Measurements from ENCODE around the gene AIDA.
A peak's percentile ranks its signal among the peaks of the same experiment; 100 is the strongest.
"Not testable (repeated sequence)": the region's sequence is repeated elsewhere in the genome, so short reads cannot be mapped to it uniquely, and the experiment has no call there.

Gene AIDA

DNA sequence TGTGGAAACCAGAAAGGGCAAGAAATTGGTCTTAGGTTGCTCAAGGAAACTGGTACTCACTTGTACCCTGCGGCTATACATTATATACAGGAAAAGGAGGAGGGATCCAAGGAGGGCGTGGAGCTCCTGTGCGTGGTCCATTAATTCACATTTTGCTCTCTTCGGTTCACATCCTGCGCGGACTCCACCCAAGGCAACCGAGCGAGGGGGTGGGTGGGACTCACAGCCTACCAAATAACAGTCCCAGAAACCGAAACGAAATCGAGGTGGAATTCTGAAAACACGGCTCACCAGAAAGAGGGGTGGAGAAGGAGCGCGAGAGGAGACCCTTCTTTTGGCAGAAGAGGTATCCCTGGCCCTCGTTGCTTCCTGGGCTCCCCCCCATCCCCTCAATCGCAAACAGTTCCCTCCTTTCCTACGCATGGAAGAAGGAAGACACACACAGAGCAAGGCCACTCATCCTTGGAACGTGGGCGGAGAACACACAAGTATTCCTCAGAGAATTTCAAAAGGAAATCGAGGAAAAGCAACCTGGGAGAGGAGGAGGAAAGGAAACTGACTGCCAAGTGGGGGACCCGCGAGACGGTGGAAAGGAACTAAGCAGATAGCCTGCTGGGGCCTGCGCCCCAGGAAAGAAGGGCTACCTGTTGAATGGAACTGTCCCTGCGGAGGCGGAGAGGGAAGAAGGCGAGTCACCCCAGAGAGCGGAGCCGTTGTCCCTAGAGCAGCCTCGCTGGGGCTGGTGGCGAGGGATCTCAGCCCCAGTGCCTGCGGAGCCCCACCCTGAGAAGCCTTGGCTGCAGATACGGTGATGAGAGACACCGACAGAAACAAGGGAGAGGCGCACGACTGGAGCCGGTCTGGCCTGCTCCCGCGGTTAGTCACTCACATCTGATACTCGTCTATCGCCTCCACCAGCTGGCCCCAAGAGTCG is 705 bp downstream of the AIDA start:
- DNase-seq, result peak; percentile 10

DNA sequence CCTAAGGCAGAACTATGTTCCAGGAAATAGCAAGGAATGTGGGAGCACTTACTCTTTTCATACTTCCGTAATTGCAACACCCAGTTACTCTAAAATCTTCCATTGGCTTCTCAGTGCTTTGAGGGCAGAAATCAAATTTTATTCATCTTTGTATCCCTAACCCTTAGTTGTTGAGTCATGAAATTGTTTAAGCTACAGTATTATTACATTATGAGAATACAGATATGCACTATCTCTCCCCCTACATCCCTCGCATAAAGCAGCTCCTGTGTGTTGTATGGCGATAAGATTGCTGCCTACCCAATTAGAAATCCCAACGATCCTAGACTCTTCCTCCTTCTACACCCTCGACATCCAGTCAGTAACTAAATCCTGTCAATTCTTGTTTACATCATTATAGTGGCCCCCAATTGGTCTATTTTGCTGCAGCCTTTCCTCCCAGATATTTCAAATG is 2.6 kb downstream of the AIDA start:
- DNase-seq, result no peak

DNA sequence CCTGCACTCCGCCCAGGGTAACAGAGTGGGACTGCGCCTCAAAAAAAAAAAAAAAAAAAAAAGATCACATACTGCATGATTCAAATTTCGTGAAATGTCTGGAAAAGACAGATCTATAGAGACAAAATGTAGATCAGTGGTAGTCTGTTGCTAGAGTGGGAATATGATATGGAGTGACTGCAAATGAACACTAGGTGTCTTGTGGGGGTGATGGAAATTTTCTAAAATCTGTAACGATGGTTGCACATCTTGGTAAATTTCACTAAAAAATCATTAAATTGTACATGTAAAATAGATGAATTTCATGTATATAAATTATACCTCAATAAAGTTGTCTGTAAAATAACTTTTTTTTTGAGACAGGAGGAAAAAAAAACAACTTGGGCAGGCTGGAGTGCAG is 5.5 kb downstream of the AIDA start:
- DNase-seq, result no peak

DNA sequence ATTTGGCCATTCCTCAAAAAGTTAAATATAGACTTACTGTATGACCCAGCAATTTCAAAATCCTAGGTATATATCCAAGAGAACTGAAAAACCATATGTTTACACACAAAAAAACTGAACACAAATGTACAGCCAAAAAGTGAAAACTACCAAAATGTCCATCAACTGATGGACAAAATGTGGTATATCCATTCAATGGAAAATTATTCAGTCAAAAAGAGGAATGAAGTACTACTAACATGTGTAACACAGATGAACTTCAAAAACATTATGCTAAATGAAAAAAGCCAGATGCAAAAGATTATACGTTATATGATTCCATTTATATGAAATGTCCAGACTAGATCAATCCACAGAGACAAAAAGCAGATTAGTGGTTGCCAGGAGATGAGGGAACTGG is 8.0 kb downstream of the AIDA start:
- DNase-seq, result no peak

DNA sequence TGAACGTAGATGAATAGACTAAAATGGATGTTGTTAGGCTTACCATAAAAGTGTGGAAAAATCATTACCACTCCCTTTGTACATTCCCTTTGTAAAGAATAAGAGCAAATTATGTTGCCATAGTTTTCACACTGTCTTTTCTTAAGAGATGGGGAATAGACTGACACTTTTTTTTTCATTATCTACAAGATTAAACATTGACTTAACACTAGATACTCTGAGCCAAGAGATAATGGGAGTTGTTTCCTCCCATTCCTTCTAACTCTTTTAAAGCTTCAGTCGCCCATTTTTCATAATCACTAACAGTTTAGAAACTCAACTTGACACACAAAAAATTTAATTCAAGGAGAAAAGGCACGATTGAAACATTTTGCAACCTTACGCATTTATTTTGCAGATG is 10.1 kb downstream of the AIDA start:
- DNase-seq, result no peak

DNA sequence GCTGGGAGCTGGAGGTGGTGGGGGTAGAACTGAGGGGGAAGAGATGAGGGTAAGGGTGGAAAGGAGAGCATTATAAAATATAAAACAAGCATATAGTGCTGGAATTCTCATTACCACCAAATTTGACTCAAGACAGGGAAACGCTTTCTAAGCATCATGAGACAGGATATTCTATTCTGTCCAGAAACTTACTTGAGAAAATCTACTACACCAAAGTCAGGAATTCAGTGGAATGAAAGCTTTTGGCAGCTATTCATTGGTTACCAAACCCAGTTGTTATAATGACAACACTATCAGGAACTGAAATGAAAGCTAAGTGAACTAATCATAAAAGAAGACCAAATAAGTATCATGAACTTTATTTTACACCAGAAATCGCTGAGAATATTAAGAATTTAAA is 14.5 kb downstream of the AIDA start:
- no peak for DNase-seq

DNA sequence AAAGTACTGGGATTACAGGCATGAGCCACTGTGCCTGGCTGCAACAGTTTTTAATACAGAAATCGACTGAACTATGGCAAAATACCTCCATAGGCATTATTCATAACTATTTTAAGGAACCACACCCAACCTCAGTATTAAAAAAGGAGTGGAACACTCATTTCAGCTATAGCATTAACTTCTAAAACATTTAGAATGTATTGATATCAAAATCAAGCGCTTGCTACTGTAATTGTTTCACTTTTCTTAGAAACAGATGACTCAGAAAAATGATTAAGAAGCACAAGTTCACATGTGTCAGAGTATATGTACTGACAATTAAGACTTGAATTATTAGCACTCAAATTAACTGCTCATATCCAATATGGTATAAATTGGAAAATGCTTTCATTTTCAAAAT is 15.1 kb downstream of the AIDA start:
- DNase-seq, result no peak

DNA sequence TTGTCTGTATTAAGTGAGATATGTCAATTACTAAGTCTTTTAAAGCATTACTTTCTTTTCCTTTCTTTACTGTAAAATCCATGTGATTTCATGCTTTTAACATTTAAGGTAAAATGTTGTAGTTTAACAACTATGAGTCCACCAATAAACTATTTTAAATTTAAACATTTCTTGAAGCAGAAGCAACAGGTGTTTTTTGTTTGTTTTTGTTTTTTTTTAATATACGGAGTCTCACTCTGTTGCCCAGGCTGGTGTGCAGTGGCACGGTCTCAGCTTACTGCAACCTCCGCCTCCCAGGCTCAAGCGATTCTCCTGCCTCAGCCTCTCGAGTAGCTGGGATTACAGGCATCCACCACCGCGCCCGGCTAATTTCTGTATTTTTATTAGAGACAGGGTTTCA is 15.6 kb downstream of the AIDA start:
- no peak for DNase-seq

DNA sequence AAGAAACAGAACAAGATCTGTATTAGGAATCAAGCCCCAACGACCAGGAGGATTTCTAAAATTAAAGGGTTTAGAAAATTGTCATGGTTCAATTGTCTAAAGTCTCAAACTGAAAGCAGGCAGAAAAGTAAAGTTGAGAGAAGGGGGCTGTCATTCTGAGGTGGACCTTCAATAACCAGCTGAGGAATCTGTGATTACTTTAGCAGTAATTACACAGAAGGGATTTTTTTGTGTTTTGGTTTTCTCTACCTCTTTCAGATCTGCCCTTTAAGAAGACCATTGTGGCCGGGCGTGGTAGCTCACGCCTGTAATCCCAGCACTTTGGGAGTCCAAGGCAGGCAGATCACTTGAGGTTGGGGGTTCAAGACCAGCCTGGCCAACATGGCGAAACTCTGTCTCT is 17.4 kb downstream of the AIDA start:
- DNase-seq, result no peak

DNA sequence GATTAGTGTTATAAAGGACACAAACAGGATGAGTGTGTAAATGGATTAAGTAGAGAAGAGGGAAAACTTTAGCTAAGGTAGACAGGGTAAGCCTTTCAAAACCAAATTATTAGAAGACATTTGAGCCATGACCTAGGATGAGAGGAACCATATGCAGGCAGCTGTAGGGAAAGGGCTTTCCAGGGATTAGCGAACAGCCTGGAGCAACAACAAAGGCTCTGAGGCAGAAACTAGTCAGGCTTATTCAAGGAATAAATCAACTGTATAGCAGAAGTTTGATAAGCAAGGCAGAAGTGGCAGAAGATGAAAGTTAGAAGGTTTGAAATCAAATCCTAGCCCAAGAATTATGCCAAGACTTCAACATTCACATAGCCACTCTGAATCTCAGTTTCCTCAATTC is 21.3 kb downstream of the AIDA start:
- no peak for DNase-seq

DNA sequence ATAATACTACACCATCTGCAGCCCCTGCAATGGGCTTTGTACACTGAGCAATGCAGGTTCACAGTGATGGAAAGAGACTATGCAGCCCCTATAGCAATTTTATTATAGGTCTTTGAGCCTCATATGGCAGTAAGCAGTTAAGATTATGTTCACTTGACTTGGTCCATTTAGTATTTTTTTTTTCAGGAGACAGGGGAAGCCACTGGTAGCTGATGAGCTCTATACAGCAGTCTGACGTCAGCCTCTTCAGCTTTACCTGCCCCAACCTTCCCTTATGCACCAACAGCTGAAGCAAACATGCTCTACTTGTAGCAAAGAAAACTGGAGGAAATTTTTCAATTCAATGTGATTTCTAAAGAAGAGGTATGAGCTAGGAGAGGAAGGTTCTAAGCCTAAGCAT is 32.2 kb downstream of the AIDA start:
- DNase-seq, result peak; percentile 6

DNA sequence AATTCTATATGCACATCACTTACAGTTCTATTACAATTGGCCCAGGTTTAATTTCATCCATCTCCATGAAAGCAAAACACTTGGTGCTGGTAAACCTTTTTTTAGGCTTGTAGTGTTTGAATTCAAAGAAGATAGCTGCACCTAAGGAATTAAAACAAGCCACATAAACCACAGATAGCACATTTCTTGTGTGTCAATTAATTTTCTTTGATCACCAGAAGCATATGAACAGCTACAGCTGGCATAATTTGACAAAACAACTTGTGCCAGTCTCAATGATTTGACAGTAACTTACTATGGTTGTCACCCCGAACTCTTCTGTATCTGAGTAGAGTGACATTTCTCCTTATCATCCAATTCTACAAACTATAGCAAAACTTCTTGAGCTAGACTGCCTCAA is 42.2 kb downstream of the AIDA start:
- DNase-seq, result no peak

DNA sequence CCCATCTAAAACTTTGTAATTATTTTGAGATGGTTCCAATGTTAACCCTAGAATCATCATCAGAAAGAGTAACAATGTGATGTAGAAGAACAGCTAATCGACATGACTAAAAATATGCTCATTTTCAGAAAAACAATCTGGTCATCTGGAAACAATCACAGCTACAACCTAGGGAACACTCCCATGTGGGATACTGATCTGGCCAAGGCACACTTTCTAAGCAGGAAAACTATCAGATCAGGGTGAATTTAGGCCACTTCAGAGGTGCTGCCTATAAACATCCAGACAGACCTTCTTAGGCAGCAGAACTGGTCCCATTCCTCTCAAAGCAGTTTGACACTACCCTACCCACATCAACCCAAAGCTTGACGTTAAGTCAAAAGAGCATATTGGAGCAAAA is 43.2 kb downstream of the AIDA start:
- DNase-seq, result not testable (repeated sequence)

DNA sequence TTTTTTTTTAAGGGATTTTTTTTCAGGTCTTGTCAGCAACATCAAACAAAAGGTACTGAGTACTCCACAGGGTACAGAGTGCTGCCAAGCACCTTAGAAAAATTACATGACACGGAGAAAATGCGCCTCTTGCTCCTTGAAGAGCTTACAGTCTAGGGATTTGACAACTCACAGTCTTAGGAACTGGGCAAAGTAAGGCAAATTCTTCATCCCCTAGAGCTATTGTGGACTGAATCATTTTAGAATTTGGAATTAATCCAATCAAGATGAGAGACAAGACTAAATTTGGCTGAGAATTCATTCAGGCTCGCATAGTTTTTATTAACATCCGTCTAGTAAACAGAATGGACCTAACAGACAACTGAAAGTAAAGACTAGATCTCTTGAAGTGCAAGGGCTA is 44.1 kb downstream of the AIDA start:
- not testable (repeated sequence) for DNase-seq

DNA sequence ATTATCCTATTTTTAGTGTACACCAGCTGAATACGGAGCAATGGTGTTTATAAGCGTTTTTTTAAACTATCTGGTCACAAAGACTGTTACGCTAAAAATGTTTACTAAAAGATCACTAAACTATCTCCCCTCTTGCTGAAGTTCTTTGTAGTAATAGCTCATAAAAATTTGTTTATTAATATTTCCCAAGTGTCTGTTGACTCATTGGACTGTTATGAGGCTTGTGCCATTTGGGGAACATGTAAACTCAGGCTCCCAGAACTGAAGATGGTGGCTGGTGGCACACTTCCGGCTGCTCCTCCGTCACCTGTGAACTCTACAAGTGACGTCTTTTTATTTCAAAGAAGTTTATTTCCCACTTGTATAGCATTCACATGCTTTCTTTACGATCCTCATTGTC is 46.3 kb downstream of the AIDA start:
- no peak for DNase-seq

DNA sequence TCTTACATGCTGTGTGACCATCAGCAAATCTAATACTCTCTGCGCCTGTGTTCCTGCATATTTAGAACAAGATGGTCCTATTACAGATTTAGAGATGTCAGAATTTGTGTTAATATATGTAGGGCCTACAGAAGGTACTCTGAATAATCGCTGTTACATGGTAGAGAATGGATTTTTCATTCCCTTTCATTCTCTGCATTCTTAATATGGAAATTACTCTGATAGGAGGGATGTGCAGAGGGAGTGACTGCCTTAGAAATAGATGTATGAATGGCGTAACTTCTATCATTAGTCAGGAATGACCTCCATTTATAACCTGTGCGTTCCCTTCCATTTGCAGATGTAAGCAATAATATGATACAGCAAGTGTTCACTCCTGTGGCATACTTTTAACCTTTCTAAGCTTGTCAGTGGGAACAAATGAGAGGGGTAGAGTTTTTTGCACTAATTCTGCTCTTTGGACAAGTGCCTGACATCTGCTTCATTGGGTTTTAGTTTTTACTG is 48.8 kb downstream of the AIDA start:
- no peak for DNase-seq

DNA sequence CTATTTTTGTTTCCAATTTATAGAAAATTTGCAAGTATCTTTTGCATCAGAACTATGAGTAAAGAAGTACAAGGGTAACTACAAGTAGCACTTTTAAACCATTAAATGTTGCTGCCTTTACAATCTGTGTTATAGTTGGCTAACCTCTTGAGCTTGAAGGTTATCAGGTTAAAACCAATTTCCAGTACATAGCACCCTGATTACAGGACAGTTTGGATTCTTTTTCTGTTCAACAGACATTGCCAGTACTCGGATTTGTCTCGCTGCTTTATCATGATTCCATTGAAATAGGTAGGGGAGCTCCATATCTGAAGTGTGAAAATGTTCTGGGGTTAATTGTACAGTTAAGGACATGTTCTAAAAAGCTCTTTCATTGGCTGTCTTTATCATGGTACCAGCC is 54.4 kb downstream of the AIDA start:
- no peak for DNase-seq

DNA sequence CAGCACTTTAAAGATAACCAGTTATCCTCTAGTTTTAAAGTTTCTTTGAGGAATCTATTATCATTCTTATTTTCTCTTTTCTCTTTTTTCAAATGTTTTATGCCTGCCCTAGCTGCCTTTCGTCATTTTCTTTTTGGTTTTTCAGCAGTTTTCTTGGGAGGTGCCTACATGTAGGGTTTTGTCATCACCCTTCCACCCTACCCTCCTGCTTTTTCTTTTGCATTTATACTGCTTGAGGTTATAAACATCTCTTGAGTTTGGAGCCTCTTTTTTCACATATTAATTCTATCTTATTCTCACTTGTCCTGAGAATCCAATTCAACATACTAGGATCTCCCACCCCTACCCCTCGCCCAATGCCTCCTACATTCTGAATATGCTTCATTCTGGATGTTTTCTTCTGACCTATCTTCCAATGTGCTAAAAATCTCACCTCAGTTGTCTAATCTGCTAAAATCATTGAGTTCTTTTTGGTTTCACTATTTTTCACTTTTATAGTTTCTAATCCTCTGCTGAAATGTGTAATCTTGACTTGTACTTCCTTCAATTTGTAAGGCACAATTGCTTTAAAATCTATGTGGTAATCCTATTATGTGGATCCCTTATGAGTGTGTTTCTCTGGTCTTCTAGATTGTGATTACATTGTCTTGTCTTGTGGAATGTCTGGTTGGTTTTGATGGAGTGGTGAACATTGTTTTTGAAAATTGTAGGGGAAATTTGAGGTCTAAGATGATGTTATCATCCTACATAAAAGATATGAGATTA is 55.7 kb downstream of the AIDA start:
- DNase-seq, result no peak

DNA sequence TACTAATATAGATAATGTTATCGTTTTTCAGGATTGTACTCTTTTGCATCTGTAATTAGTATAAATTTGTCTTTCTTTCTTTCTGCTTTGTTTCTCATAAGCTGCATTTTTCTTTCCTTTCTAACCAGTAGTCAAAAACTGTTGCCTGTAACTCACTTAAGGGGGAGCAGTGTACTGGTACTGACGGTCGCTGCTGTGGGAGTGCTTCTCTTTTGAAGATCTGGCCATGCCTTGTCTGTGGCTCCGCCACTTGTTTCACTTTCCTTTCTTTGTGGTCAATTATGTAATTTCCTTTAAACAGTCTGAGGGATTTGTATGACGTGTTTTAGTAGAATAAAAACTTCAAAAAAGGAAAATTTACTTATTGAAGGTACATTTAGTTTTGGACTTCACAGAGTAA is 57.4 kb downstream of the AIDA start:
- DNase-seq, result no peak

DNA sequence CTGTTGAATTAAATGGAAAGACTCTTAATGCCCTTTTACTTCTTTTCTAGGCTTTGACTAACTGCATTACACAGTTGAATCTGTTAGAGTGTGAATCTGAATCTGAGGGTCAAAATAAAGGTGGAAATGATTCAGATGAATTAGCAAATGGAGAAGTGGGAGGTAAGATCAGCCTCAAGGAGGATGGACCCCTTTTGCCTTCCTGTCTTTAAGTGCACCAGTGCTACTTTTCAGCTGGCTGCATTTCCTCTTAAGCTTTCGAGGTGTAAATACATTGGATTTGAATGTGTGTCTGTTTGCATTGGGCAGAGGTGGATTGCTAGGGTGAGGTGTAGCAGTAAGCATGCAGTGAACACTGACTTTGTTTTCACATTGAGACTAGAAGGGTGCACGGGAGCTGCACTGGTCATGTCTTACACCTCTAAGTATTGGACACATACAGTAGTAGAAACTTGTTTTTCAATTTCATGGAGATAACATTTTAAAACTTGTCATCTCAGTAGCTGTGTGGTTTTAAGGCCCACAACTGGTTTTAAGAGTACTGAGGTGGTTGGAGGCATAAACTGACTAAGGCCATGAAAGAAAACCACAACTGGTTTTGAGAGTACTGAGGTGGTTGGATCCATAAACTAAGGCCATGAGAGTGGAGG is 59.0 kb downstream of the AIDA start:
- no peak for DNase-seq

DNA sequence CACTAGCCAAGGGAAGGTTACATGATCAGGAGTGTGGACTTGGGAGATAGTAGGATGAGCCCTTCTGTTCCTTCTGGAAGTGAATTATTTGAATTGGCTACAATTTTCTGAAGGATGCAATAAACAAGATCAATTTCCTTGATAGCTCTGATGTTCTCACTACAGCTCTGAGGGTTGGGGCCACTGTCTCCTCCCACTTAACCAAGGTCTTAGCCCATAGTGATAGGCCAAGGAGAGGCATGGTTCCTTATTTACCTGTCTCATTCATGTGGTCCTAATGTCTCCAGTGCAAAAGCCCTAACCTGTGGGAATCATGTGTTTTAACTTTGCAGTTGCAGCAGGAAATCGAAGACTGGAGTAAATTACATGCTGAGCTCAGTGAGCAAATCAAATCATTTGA is 59.6 kb downstream of the AIDA start:
- DNase-seq, result no peak

DNA sequence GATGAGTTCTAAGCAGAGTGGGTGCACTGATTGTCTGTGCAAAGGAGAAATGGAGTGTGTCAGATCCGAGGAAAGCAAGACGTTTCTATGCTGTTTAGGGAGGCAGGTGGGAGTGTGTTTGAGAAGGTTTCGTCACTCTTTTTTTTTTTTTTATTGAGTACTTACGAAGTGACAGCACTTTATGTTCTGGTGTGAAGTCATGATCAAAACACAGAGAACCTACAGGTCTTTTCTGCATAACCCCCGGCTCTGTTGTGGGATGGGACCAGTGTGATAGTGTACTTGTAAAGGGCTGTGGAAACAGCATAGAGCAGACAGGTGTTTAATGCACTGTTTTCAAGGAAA is 67.7 kb downstream of the AIDA start:
- DNase-seq, result no peak

DNA sequence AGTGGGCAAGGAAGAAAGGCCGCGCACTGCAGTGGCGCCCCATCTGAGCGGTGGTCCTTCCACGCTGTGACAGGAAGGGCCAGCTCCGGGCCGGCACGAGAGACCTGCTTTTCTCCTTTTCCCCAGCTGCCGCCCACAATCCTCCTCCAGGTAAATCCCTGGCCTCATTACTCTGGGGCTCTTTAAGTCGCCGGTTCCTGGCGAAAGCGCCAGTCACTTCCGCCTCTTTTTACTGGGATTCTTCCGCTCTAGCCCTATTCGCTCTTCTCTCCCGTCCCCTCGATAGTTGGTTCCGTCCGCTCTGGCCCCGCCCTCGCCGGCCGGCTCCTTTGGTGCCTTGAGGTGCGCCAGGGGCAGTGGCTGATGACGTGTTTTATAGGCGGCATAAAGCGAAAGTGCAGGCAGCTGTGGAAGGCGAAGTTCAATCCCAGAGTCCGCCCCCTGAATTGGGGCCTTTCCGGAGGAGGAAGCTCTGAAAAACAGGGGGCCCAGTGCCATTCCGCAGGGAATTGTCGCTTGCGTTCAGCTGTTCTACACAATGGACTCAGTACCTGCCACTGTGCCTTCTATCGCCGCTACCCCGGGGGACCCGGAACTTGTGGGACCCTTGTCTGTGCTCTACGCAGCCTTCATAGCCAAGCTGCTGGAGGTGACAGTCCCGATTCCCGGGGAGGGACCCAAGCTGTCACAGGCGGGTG is 68.2 kb downstream of the AIDA start:
- DNase-seq, result peak; percentile 95
